Sigmoid colon (tissue), 3 donors: Measurements from ENCODE around the gene ANKHD1.

Source experiments
- POLR2A ChIP-seq, 2 donors: fragments of 450-650 bp; IDR thresholded peaks; one replicate each; pipeline ENCODE4 v1.6.1; 2016; ENCODE audit warnings: antibody characterized with exemption in 2 of 2, mild to moderate bottlenecking in 2 of 2, moderate library complexity in 2 of 2
- TF ChIP-seq, protein P1 (sequence below), 4 experiments: fragments of 450-650 bp in 3 of 4; fragments of 200-600 bp in 1 of 4; IDR thresholded peaks; one replicate each; pipeline ENCODE4 v1.5.1; 2016 to 2019; ENCODE audit warnings: antibody characterized with exemption in 4 of 4, mild to moderate bottlenecking in 3 of 4, moderate library complexity in 2 of 4

DNA sequence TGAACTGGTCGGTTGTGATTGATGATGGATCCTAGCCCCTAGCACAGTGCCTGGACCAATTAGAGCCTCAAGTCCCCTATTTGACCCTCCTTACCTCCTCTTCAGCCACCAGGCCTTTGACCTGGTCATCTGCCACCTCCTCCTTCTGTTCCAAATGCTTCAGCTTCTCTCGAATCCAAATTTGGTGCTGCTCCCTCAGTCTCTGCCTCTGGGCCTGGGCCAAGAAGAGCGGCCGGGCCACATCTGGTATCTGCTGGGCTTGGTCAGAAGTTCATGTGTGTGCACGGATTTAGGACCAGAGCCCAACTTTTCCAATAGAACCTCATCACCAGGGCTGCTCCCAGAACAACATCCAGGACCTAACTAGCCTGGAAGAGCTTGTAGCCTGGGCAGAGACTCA, 169.5 kb downstream of the ANKHD1 start:
- TF ChIP-seq, protein P1, sequence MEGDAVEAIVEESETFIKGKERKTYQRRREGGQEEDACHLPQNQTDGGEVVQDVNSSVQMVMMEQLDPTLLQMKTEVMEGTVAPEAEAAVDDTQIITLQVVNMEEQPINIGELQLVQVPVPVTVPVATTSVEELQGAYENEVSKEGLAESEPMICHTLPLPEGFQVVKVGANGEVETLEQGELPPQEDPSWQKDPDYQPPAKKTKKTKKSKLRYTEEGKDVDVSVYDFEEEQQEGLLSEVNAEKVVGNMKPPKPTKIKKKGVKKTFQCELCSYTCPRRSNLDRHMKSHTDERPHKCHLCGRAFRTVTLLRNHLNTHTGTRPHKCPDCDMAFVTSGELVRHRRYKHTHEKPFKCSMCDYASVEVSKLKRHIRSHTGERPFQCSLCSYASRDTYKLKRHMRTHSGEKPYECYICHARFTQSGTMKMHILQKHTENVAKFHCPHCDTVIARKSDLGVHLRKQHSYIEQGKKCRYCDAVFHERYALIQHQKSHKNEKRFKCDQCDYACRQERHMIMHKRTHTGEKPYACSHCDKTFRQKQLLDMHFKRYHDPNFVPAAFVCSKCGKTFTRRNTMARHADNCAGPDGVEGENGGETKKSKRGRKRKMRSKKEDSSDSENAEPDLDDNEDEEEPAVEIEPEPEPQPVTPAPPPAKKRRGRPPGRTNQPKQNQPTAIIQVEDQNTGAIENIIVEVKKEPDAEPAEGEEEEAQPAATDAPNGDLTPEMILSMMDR (IDR thresholded peaks at IDR 0.05): no peak
- no peak for TF ChIP-seq POLR2A (IDR thresholded peaks at IDR 0.05)
